HG03432 (cell line): ENCODE measurements around the gene KMT2E.
"Not testable (repeated sequence)": the region's sequence is repeated elsewhere in the genome, so short reads cannot be mapped to it uniquely, and the experiment has no call there.

Experiments
- ATAC-seq: cut with Tn5 transposase; IDR thresholded peaks from one replicate; pipeline ENCODE4 v1.9.1; 2021; ENCODE audit warnings: mild to moderate bottlenecking, moderate library complexity; ENCODE audit not compliant: unreplicated experiment

KMT2E gene

GRCh38 chr7:105021967-105022366, 8.0 kb downstream of the KMT2E start:
- ATAC-seq = no peak

DNA sequence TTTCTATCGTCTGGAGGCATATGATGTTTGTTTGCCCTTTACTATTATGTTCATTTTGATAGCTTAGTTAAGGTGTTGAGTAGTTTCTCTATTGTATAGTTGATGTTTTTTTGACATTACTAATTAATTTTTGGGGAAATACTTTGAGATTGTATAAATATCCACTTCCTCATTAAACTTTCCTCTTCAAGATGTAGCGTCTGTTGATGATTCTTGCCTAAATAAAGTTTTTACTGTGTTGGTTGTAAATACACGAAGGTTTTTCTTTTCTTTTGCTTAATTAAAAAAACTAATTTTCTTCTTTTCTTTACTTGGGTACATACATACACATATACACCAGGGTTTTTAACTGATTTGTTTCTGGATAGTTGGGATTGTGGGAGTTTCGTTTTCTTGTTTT, 8.5 kb downstream of the KMT2E start:
- ATAC-seq = no peak

- ATAC-seq = no peak
Observed at GRCh38 chr7:105024734-105025133, 10.7 kb downstream of the KMT2E start.

- no peak for ATAC-seq
Observed at GRCh38 chr7:105026750-105027149, 12.7 kb downstream of the KMT2E start.

GRCh38 chr7:105027176-105027853, 13.3 kb downstream of the KMT2E start:
- no peak for ATAC-seq

GRCh38 chr7:105028004-105028403, 14.0 kb downstream of the KMT2E start:
- ATAC-seq = peak; percentile 70

GRCh38 chr7:105028941-105029340, 14.9 kb downstream of the KMT2E start:
- ATAC-seq = not testable (repeated sequence)

- ATAC-seq = no peak
Observed at GRCh38 chr7:105030447-105030846, 16.4 kb downstream of the KMT2E start.

DNA sequence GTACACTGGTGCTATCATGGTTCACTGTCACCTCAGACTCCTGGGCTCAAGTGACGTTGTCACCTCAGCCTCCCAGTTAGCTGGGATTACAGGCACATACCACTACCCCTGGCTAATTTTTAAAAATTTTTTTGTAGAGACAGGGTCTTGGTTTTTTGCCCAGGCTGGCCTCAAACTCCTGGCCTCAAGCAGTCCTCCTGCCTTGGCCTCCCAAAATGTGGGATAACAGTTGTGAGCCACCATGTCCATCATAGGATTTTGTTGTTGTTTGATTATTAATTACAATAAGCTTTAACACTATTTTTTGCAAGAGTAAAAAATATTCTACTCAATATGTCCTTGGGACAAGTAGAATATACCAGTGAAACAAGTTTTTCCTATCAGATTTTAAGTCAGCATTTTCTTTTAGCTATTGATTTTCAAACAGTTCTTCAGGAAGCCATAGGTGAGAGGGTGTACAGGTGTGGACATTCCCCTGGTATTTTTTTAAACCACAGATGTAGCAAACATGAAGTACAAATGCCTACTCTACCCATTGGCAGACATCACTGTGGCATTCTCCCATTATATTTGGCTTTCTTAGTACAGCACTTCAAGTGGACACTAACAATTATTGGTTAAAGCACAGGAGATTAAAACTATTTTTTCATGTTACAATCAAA, 18.7 kb downstream of the KMT2E start:
- ATAC-seq = no peak

GRCh38 chr7:105035349-105035748, 21.3 kb downstream of the KMT2E start:
- ATAC-seq = no peak

GRCh38 chr7:105036217-105037168, 22.5 kb downstream of the KMT2E start:
- no peak for ATAC-seq

DNA sequence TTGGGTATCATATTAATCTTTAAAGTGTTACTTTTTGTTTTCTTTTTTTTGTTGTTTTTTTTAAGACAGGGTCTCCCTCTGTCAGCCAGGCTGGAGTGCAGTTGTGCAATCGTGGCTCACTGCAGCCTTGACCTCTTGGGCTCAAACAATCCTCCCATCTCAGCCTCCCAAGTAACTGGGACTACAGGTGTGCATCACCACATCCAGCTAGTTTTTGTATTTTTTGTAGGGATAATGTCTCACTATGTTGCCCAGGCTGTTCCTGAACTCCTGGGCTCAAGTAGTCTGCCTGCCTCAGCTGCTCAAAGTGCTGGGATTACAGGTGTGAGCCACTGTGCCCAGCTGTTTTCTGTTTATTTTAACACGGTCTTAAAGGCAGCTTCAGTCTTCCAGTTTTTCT, 23.3 kb downstream of the KMT2E start:
- no peak for ATAC-seq

- no peak for ATAC-seq
Observed at GRCh38 chr7:105044449-105045070, 30.6 kb downstream of the KMT2E start.

- no peak for ATAC-seq
Observed at GRCh38 chr7:105046414-105046813, 32.4 kb downstream of the KMT2E start.

DNA sequence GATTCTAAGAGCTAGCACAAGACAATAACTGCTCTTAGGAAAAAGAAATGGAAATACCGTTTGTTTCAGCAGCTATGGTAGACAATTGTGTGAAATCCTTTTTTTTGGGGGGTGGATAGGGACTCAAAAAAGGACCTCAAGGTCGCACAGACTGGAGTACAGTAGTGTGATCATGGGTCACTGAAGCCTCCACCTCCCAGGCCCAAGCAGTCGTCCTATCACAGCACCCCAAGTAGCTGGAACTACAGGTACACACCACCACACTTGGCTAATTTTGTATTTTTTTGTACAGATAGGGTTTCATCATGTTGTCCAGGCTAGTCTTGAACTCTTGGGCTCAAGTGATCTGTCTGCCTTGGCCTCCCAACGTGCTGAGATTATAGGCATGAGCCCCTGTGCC, 33.9 kb downstream of the KMT2E start:
- ATAC-seq = no peak

DNA sequence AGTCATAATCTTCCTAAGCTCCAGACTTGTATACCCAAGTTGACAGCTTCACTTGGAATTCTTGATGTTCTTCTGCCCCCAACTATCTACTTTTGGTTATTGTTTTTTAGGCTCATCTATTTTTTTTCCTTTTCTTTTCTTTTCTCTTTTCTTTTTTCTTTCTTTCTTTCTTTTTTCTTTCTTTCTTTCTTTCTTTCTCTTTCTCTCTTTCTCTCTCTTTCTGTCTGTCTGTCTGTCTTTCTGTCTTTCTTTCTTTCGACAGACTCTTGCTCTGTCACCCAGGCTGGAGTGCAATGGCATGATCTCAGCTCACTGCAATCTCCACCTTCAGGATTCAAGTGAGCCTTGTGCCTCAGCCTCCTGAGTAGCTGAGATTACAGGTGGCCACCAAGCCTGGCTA, 36.5 kb downstream of the KMT2E start:
- ATAC-seq = no peak

DNA sequence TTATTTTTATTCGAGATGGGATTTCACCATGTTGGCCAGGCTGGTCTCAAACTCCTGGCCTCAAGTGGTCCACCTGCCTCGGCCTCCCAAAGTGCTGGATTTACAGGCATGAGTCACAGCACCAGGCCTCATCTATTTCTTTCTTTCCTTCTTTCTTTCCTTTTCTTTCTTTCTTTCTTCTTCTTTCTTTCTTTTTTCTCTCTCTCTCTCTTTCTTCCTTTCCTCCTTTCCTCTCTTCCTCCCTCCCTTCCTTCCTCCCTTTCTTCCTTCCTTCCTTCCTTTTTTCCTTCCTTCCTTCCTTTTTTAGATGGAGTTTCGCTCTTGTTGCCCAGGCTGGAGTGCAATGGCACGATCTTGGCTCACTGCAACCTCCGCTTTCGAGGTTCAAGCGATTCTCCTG, 36.9 kb downstream of the KMT2E start:
- not testable (repeated sequence) for ATAC-seq

- no peak for ATAC-seq
Observed at GRCh38 chr7:105055084-105055483, 41.1 kb downstream of the KMT2E start.

- ATAC-seq = no peak
Observed at GRCh38 chr7:105055621-105056020, 41.6 kb downstream of the KMT2E start.

GRCh38 chr7:105057472-105057871, 43.5 kb downstream of the KMT2E start:
- no peak for ATAC-seq

DNA sequence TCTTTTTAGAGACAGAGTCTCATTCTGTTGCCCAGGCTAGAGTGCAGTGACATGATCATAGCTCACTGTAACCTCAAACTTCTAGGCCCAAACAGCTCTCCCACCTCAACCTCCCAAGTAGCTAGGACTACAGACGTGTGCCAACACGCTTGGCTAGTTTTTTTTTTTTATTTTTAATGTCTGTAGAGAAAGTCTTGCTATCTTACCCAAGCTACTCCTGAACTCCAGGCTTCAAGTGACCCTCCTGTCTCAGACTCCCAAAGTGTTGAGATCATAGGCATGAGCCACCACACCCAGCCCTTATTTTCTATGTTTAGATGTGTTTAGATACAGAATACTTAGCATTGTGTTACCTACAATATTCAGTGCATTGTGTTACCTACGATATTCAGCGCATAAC, 46.4 kb downstream of the KMT2E start:
- ATAC-seq = no peak
